Panc1 (cell line): ENCODE results near the gene TTLL12. TPM values are rescaled to one million over a fixed set of nuclear protein-coding genes. Genes with fewer than 3 reads are reported as not detected.

Source experiments
- ATAC-seq: fragments of 200-7000 bp; cut with Tn5 transposase; 2 replicates; pipeline ENCODE4 v1.9.1; 2020; ENCODE audit warnings: mild to moderate bottlenecking, moderate library complexity
- BruUV-seq: library from RNA; stranded (reverse); fragments of 400-500 nt; replicated peaks from 2 replicates; lab custom pipeline; 2021; lab: Mats Ljungman, UMichigan
- CTCF ChIA-PET: fragments of 300-600 bp; sonication (Branson Sonifier 250); formaldehyde crosslinking; loops from one replicate; lab custom pipeline; 2022; ENCODE audit warnings: antibody characterized with exemption; lab: Charles Lee
- POLR2A ChIA-PET: fragments of 300-600 bp; sonication (Branson Sonifier 250); formaldehyde crosslinking; loops from one replicate; lab custom pipeline; 2022; ENCODE audit warnings: antibody characterized with exemption; lab: Charles Lee
- DNase-seq: peaks from one replicate; pipeline ENCODE4 v3.0.0-alpha.2; 2010; ENCODE audit warnings: low read depth, low spot score
- H3K27ac ChIP-seq: 2 replicates; pipeline ENCODE4 v1.5.1; 2011; ENCODE audit warnings: mild to moderate bottlenecking, low read length, inconsistent platforms
- H3K27me3 ChIP-seq: fragments of 200-500 bp; sonication (Bioruptor generic); 2 replicates; pipeline ENCODE4 v1.6.0; 2014; ENCODE audit warnings: low read length, inconsistent platforms; ENCODE audit not compliant: control insufficient read depth, insufficient read depth
- H3K36me3 ChIP-seq: fragments of 200-500 bp; sonication (Bioruptor generic); 2 replicates; pipeline ENCODE4 v1.5.1; 2014; ENCODE audit warnings: inconsistent platforms, mild to moderate bottlenecking, low read length, moderate library complexity; ENCODE audit not compliant: control insufficient read depth, insufficient read depth
- H3K4me1 ChIP-seq: 2 replicates; pipeline ENCODE4 v1.5.1; 2011; ENCODE audit warnings: inconsistent platforms, mild to moderate bottlenecking, low read length, moderate library complexity; ENCODE audit not compliant: control insufficient read depth, insufficient read depth
- H3K4me3 ChIP-seq, 2 experiments: 2 replicates each; pipeline ENCODE4 v1.5.1; 2011 to 2012; ENCODE audit warnings: low read depth in 2 of 2, low read length in 2 of 2, mild to moderate bottlenecking in 2 of 2, inconsistent platforms in 1 of 2, moderate library complexity in 1 of 2
- H3K9me3 ChIP-seq: fragments of 200-500 bp; sonication (Bioruptor generic); 2 replicates; pipeline ENCODE4 v1.5.1; 2014; ENCODE audit warnings: low read depth, mild to moderate bottlenecking, inconsistent platforms, low read length, moderate library complexity; ENCODE audit not compliant: control insufficient read depth, insufficient read depth
- POLR2AphosphoS5 ChIP-seq: IDR thresholded peaks from 2 replicates; pipeline ENCODE4 v1.6.1; 2012; ENCODE audit warnings: mild to moderate bottlenecking, low read depth, low read length, moderate library complexity
- SIN3A ChIP-seq: IDR thresholded peaks from 2 replicates; pipeline ENCODE4 v1.6.1; 2012; ENCODE audit warnings: low read depth, mild to moderate bottlenecking, low read length, moderate library complexity, borderline replicate concordance; ENCODE audit not compliant: insufficient read depth
- TCF7L2 ChIP-seq: IDR thresholded peaks from 2 replicates; pipeline ENCODE4 v1.6.1; 2011; ENCODE audit warnings: mild to moderate bottlenecking, low read depth, low read length, inconsistent platforms
- in situ Hi-C: cut with HindIII; loops from 2 replicates; pipeline ENCODE4 v1.10.0; 2016; ENCODE audit warnings: low sequenced_read_pairs, low pct_unique_long_range_greater_than_20kb
- intact Hi-C: fragments of 100-400 bp; cut with micrococcal nuclease; formaldehyde crosslinking; loops from one replicate; pipeline ENCODE4 v1.10.0; 2022; ENCODE audit not compliant: unreplicated experiment
- total RNA-seq: library from RNA; stranded (reverse); gene quantifications from one replicate; pipeline ENCODE4 v1.2.1, GENCODE V29; 2021; ENCODE audit not compliant: unreplicated experiment
- TF ChIP-seq, protein P1 (sequence below): fragments of 450-650 bp; IDR thresholded peaks from 2 replicates; pipeline ENCODE4 v1.5.1; 2017; ENCODE audit warnings: mild to moderate bottlenecking
- TF ChIP-seq, protein P2 (sequence below), 2 experiments: IDR thresholded peaks; 2 replicates each; pipeline ENCODE4 v1.6.1; 2011 to 2012; ENCODE audit warnings: low read depth in 2 of 2, control low read depth in 1 of 2, low read length in 1 of 2, mild to moderate bottlenecking in 1 of 2, moderate library complexity in 1 of 2; ENCODE audit not compliant: insufficient read depth in 1 of 2

Gene TTLL12
- total RNA-seq, 1 experiment from 2014 or later: 26.3 TPM

- intact Hi-C loops: no loop called here
- H3K9me3 ChIP-seq: no peaks in the 10 kb centered on the region
- in situ Hi-C loops: no loop called here
- POLR2A ChIA-PET: no interaction called here
- TF ChIP-seq, protein P1, sequence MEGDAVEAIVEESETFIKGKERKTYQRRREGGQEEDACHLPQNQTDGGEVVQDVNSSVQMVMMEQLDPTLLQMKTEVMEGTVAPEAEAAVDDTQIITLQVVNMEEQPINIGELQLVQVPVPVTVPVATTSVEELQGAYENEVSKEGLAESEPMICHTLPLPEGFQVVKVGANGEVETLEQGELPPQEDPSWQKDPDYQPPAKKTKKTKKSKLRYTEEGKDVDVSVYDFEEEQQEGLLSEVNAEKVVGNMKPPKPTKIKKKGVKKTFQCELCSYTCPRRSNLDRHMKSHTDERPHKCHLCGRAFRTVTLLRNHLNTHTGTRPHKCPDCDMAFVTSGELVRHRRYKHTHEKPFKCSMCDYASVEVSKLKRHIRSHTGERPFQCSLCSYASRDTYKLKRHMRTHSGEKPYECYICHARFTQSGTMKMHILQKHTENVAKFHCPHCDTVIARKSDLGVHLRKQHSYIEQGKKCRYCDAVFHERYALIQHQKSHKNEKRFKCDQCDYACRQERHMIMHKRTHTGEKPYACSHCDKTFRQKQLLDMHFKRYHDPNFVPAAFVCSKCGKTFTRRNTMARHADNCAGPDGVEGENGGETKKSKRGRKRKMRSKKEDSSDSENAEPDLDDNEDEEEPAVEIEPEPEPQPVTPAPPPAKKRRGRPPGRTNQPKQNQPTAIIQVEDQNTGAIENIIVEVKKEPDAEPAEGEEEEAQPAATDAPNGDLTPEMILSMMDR: no peak
- no peak for TF ChIP-seq TCF7L2
- TF ChIP-seq, protein P2, sequence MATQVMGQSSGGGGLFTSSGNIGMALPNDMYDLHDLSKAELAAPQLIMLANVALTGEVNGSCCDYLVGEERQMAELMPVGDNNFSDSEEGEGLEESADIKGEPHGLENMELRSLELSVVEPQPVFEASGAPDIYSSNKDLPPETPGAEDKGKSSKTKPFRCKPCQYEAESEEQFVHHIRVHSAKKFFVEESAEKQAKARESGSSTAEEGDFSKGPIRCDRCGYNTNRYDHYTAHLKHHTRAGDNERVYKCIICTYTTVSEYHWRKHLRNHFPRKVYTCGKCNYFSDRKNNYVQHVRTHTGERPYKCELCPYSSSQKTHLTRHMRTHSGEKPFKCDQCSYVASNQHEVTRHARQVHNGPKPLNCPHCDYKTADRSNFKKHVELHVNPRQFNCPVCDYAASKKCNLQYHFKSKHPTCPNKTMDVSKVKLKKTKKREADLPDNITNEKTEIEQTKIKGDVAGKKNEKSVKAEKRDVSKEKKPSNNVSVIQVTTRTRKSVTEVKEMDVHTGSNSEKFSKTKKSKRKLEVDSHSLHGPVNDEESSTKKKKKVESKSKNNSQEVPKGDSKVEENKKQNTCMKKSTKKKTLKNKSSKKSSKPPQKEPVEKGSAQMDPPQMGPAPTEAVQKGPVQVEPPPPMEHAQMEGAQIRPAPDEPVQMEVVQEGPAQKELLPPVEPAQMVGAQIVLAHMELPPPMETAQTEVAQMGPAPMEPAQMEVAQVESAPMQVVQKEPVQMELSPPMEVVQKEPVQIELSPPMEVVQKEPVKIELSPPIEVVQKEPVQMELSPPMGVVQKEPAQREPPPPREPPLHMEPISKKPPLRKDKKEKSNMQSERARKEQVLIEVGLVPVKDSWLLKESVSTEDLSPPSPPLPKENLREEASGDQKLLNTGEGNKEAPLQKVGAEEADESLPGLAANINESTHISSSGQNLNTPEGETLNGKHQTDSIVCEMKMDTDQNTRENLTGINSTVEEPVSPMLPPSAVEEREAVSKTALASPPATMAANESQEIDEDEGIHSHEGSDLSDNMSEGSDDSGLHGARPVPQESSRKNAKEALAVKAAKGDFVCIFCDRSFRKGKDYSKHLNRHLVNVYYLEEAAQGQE (IDR thresholded peaks at IDR 0.05; ENCODE audit: insufficient read depth in 1 of 2, low read depth in 2 of 2, low read length in 1 of 2): no peak
- no peak for TF ChIP-seq POLR2AphosphoS5
- TF ChIP-seq SIN3A: no peak
- H3K27me3 ChIP-seq: no peaks in the 10 kb centered on the region
- H3K4me3 ChIP-seq: no peak overlapping the region
- H3K4me1 ChIP-seq: no peaks in the 10 kb centered on the region
- H3K27ac ChIP-seq: no peak overlapping the region
- BruUV-seq: no TSS peak
- DNase-seq (no peak), ATAC-seq (no peak)
- CTCF ChIA-PET: no interaction called here
- no peaks in the 10 kb centered on the region for H3K36me3 ChIP-seq
These were observed 13.6 kb upstream of the TTLL12 start for GRCh38 chr22:43200555-43200954.

DNA sequence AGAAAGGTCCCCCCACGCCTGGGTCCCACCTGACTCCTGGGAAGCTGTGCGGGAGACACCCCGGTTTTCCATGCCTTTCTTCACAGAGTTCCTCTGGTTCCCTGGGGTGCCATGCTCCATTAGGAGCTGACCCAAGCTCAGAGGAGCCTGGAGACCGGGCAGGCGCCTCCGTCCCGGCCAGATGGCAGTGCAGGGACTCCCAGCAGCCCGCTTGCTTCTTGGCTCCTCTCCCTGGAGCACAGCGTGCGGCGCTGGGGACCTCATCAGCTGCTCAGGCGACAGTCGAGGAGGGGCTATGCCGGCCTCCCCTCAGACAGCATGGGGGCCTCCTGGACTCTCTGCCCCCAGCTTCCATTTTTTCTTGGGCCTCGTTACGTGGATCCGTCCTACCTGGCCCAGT, 13.1 kb upstream of the TTLL12 start:
- DNase-seq: no peak
- in situ Hi-C loops (no loop called here), intact Hi-C loops (no loop called here)
- ChIA-PET CTCF (no interaction called here), POLR2A (no interaction called here)
- Histone ChIP-seq H3K4me1 (no peaks in the 10 kb centered on the region), H3K9me3 (no peaks in the 10 kb centered on the region), H3K4me3 (no peak overlapping the region), H3K36me3 (no peaks in the 10 kb centered on the region), H3K27me3 (no peaks in the 10 kb centered on the region), H3K27ac (no peak overlapping the region)
- ATAC-seq: no peak
- TF ChIP-seq, protein P2 (IDR thresholded peaks at IDR 0.05; ENCODE audit: insufficient read depth in 1 of 2, low read depth in 2 of 2, low read length in 1 of 2): no peak
- TF ChIP-seq SIN3A (no peak), POLR2AphosphoS5 (no peak)
- TF ChIP-seq, protein P1: no peak
- BruUV-seq: no TSS peak
